NCI-H146 (cell line): ENCODE data around the gene HSBP1L1.

ENCODE experiments used
- DNase-seq: peaks from one replicate; lab custom pipeline; 2025; lab: John Stamatoyannopoulos, UW

Gene HSBP1L1

DNA sequence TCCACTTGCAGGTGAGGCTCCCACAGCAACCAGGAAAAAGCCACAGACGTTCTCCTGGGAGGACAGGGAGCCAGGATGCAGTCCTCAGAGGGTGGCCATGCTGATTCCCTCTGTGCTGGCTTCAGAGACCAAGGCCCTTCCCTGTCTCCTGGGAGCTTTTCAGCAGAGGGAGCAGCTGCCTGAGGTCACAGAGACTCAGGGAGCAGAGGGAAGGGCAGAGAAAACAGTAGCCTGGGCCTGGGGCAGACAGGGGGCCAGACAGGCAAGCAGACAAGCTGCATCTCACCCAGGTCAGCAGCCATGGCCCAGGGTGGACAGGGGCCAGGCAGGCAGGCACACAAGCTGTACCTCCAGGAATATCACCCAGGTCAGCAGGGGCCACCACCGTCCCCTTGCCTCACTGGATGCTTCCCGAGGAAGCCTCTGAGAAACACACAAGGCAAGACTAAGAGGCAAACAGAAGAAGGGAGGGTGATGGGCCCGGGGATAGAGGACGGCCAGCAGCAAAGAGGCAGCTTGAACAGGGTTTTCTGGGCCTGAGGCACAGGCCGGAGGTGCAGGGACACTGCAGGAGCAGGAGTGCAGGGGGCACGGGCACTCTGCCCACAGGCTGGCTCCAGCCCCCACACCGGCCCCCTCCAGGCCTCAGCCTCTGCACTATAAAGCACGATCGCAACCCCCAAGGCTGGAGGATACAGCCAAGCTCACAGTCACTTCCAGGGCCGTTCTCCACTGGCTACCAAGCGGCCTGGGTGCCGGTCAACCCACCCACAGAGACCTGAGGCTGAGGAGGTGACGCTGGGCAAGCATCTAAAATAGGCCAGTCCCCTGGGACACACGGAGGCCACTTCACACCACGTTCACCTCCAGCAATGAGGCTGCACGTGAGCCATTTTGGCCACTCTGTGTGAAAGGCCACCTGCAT is 19.1 kb upstream of the HSBP1L1 start:
- no peak for DNase-seq

DNA sequence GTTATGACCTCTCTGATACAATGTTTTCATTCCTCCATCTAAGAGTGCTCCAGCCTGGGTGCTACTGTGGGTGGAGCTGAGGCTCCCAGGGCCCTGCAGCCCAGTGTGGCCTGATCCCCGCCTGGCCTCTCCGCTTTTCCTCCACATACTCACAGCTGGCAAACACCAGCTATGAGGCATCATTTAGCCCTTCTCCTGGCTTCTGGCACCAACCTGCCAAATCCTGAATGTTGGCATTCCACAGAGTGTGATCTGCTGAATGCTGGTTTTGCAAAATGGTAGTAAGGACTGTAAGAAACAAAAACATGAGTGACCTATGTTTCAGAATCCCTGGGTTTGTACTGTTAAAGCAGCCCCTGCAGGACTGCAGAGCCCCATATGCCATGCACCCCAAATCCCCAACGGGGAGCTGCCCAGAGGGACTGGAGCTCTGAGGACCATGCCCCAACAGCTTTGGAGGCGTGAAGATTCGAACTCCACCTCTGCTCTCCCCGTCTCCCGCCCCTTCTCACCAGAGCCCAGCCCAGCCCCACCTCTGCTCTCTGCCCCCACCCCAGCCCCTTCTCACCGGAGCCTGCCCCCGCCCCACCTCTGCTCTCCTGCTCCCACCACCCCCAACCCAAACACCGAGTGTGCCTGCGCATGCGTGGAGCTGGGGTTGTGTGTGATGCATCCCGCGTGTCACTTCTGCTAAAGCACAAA is 17.2 kb upstream of the HSBP1L1 start:
- DNase-seq = no peak

DNA sequence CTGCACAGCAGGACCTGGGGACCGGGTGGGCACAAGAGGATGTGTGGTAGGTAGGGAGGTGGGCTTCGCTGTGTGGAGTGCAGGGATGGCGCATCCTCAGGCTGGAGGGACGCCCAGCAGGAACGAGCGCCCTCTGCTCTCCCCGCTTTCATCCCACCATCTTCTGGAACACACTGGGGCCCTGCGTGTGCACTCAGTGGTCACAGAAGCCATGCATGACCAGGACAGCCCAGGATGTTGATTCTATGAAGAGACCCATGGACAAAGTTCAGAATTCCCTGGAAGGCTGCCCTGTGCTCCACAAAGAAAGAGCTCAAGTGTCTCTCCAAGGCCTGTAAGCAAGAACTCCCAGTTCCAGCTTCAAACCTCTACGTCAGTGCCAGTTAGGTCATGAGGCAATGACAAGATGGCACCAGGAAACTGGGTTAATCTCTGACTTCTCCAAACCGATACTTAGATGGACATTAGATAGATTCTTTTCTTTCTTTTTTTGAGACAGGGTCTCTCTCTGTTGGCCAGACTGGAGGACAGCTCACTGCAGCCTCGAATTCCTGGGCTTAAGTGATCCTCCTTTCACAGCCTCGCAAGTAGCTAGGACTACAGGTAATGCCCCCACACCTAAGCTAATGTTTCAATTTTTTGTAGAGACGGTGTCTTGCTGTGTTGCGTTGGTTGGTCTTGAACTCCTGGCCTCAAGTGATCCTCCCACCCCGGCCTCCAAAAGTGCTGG is 16.4 kb upstream of the HSBP1L1 start:
- no peak for DNase-seq

DNA sequence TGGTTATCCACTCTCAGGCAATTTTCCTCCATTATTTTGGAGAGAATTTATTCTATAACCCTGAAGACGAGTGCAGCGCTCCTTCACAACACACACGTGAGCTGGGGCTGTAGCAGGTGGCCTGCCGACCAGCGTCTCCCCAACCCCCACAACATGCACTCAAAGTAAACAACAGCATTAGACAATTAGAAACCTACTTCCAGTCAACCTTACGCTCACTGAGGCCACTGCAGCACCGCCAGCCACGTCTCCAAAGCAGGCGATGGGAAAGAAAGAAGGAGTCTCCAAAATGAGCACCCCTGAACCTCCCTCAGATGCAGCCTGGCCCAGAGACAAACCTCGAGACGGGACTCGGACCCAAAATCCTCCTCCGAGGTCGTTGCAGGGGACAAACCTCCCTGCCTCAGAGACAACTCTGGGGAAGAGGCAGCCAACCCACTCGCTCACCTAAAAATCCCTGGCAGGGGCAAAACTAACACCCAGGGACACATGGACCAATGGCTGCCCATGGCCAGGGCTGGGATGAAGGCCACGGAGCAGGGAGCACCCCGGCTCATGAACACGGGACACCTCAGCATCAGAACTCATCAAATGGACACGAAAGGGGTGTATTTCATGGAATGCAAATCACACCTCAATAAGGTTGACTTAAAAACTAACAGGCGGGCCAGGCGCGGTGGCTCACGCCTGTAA is 15.6 kb upstream of the HSBP1L1 start:
- no peak for DNase-seq

DNA sequence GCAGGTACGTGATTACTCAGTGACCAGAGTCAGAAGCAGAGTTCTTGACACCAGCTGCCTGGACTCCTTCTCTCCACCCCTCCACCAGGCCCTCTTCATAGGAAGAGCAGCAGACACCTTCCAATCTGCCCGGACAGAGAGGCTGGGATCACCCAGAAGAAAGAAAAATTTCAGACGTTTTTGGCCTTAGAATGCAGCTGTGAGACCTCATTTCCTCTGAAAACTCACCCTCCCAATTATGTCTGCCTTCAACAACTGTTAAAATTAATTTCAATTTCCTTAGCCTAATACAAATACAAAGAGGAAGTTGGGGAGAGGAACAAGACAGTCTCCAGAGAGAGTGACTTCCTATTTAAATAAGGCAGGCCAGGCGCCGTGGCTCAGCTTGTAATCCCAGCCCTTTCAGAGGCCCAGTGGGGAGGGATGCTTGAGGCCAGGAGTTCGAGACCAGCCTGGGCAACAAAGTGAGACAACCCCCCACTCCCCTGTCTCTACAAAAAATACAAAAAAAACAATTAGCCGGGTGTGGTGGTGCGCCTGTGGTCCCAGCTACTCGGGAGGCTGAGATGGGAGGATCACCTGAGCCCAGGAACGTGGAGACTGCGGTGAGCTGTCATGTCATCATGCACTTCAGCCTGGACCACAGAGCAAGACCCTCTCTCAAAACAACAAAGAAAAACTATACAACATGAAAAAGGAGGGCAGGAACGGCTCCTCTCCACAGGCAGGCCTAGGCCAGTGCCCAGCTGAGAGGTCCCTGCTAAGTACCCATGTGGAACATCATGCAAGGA is 14.6 kb upstream of the HSBP1L1 start:
- DNase-seq = no peak

DNA sequence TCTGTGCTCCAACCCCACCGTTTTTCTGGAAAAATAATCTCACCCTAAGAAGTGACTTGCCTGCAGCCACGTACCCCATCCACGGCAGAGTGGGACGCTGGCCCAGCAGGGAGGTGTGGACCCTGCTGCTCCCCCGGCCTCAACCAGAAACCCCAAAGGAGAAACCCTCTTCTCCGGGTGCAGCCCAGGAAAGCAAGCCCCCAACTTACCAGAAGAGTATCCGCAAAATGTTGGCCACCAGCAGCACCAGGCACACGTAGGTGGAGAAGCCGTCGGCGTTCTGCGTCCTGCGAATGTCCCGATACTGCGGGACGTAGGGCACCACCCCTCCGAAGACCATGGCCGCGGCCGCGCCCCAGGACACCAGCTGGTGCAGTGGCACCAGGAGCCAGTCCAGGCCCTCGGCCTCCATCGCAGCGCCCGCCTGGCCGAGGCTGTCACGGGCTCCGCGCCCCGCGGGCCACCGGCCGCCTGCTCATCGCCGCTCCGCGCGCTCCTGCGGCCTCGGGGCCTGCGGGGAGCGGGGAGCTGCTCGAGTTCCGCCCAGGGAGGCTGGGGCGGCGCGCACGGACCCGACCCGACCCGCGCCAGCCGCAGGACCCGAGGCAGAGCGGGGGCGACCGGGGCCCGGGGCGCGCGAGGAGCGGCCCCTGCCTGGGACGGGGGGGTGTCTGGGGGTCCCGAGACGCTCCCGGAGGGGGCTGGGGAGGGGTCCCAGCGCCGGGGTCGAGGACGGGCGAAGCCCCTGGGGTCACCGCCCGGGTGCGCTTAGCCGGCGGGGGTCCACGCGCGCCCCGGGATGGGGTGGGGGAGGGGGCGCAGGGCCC is 13.7 kb upstream of the HSBP1L1 start:
- peak; percentile 69 for DNase-seq

DNA sequence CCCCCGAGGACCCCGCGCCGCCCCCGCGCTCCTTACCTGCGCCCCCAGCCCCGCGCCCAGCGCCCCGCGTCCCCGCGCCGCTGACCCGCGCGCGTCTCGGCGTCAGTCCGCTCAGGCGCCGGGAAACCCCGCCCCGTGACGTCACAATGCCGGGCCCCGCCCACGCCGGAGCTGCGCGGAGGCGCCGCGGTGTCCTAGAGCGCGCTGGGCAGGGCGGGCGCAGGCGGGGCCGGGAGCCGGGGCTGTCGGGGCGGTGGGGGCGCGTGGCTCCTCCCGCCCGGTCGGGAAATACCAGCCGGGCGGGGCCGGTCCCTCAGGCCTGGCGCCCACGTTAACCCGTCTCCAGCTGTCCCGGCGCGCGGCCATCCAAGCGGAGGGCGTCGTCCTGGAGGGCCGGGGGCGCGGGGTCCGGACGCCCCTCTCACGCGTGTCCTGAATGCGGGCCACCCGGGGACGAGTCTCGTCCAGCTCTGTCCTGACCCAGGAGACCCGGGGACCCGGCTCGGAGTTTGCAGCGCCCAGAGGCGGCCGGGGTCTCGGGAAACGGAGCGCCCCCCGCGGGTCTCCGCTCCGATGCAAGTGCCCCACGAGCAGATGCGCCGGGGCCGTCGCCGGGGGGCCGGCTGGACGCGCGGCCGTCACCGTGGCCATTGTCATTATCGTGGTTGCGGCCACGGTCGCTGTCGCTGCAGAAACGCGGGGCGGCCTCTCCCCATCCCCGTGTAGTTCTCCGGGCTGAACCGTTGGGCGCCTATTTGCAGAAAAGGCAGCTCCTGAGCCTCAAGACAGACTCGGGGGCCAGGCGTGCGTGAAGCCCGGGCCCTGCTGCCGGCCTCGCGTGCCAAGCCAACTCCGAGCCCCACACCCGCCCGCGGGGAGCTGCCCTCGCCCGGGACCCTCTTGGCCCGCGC is 12.6 kb upstream of the HSBP1L1 start, which contains the start of gene SLC66A2:
TSS of gene SLC66A2 (minus strand) at position 109 of the 911 bp plus-strand sequence. CDS start 727 bp downstream, outside the sequence.
- DNase-seq = peak; percentile 95

DNA sequence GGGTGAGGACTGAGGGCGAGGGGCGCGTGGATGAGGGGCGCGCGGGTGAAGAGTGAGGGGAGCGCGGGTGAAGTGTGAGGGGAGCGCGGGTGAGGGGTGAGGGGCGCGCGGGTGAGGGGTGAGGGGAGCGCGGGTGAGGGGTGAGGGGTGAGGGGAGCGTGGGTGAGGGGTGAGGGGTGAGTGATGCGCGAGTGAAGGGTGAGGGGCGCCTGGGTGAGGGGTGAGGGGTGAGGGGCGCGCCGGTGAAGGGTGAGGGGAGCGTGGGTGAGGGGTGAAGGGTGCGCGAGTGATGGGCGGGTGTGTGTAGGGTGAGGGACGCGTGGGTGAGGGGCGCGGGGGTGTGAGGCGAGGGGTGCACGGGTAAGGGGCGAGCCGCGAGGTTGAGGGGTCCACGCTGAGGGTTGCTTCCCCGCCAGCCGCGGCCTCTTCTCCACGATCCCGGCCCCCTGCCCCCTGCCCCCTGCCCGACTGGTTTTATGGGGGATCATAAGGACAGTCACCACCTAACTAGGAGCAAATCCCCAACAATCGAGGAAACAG is 11.9 kb upstream of the HSBP1L1 start:
- DNase-seq = no peak

DNA sequence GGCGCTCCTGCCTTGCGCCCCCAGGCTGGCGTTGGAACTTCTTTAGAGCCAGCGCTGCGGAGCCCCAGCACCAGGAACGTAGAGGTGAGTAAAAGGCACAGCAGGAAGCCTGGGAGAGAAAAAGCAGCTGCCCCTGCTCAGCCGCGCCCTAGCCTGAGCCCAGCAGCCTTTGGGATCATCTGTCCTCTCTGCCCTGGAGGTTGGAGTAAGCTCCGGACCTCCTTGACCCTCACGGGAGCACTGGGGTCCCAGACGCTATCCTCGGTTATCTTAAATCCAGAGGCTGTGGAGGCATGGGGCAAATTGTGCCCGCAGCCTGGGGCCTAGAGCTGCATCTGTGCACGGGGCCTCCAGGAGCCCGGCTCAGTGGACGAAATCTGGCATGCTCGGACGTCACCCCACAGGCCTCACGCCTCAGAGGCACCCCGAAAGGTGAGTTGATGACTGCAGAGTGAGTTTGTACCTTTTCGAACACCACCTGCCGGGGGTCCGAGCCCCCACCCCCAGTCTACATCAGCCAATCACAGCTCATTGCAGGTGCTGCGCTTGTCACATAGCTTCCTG is 11.4 kb upstream of the HSBP1L1 start:
- DNase-seq = peak; percentile 71

DNA sequence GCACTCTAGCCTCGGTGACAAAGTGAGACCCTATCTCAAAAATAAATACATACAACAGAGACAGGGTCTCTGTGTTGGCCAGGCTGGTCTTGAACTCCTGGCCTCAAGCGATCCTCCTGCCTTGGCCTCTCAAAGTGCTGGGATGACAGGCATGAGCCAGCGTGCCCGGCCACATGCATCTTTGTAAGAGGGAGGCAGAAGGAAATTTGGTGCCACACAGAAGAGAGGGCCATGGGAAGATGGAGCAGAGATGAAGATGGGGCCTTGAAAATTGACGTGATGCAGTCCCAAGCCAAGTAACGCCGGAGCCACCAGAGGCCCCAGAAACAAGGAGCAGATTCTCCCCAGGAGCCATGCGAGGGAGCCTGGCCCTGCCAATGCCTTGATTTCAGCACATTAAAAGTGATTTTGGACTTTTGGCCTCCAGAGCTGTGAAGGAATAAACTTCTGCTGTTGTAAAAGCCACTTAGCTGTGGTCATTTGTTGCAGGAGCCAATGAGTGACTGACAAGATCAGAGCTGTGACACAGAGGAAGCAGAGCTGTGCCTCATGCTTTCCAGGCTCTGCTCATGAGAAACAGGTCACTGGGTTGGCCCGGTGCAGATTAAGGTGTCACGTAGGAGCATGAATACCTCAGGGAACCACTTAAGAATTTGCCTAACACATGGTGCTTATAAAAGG is 10.3 kb upstream of the HSBP1L1 start:
- no peak for DNase-seq

DNA sequence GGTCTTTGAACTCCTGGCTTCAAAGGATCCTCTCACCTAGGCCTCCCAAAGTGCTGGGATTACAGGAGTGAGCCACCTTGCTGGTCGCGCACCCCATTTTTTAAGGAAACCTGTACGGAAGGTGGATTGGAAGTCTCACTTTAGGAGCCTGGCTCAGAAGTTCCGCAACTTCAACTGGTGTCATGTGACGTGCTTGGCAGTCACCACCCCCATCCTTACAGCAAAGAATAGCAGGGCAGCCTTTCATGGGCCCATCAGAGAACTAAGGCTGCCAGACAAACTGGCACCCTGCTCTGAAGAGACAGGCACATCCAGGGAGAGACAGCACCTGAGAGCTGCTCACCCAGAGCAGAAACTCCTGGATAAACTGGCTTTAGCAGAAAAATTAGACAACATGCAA is 9.7 kb upstream of the HSBP1L1 start:
- no peak for DNase-seq

DNA sequence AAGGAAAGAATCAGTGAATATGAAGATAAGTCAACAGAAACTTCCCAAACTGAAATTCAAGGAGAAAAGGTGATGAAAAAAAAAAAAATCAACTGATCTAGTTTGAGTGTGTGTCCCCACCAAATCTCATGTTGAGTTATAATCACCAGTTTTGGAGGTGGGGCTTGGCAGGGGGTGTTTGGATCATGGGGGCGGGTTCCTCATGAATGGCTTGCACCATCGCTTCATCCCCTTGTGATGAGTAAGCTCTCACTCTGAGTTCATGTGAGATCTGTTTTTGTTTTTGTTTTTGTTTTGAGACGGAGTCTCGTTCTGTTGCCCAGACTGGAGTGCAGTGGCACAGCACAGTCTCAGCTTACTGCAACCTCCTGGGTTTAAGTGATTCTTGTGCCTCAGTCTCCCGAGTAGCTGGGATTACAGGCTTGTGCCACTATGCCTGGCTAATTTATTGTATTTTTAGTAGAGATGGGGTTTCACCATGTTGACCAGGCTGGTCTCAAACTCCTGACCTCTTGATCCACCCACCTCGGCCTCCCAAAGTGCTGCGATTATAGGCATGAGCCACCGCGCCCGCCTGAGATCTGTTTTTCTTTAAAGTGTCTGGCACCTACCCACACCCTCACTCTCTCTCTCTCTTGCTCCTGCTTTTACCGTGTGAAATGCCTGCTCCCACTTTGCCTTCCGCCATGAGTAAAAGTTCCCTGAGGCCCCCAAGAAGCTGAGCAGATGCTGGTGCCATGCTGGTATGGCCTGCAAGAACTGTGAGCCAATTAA is 9.0 kb upstream of the HSBP1L1 start:
- DNase-seq = no peak

DNA sequence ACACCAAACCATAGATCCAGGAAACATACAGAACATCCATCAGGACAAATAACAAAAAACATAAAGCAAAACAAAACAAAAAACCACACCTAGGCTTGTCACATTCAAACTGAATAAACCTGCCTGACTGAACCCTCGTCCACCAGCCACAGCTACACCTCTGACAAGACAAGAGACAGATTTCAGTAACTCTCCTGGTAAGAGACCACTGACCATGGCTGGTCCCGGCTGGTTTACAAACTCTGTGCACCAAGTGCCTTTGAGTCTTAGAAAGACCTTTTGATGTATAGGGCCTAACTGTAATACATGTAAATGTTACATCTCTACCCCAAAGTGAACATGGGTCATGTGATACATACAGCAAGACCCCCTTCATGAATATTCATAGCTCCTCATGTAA is 8.2 kb upstream of the HSBP1L1 start:
- no peak for DNase-seq

DNA sequence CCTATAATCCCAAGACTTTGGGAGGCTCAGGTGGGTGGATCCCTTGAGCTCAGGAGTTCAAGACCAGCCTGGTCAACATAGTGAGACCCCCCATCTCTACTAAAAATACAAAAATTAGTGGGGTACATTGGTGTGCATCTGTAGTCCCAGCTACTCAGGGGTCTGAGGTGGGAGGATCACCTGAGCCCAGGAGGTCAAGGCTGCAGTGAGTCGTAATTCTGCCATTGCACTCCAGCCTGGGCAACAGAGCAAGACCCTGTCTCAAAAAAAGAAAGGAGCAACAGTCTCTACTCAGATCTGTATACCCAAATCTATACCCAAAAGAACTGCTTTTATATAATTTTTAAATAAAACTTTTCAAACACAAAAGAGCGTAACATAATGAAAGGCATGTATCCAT is 5.5 kb upstream of the HSBP1L1 start:
- no peak for DNase-seq

DNA sequence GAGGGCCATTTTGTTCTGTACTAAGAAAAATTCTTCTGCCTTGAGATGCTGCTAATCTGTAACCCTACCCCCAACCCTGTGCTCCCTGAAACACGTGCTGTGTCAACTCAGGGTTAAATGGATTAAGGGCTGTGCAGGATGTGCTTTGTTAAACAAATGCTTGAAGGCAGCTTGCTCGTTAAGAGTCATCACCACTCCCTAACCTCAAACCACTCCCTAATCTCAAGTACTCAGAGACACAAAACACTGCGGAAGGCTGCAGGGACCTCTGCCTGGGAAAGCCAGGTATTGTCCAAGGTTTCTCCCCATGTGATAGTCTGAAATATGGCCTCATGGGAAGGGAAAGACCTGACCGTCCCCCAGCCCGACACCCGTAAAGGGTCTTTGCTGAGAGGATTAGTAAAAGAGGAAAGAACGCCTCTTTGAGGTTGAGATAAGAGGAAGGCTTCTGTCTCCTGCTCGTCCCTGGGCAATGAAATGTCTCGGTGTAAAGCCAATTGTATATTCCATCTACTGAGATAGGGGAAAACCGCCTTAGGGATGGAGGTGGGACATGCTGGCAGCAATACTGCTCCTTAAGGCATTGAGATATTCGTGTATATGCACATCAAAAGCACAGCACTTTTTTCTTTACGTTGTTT is 4.2 kb upstream of the HSBP1L1 start:
- DNase-seq = peak; percentile 71

DNA sequence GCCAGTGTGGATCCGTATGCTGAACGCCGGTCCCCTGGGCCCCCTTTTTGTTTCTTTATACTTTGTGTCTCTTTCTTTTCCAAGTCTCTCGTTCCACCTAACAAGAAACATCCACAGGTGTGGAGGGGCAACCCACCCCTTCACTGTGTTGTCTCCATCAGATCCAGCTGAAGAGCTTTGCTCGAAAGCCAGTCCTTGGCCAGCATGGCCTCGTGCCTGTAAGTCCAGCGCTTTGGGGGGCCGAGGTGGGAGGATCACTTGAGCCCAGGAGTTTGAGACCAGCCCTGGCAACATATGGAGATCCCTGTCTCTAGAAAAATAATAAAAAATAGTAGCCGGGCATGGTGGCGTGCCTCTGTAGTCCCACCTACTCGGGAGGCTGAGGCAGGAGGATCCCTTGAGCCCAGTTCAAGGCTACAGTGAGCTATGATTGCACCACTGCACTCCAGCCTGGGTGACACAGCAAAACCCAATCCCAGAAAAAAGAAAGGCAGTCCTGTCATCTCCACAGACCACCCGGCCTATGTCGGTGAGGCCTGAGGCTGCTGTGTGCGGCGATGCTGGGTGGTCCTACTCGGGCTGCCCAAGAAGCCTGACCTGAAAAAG is 3.4 kb upstream of the HSBP1L1 start:
- DNase-seq = no peak
